ENCODE results near the gene SLC66A2. TPM values are rescaled to one million over a fixed set of nuclear protein-coding genes. Genes with fewer than 3 reads are reported as not detected.

The SLC66A2 gene
- total and polyA plus RNA-seq, 10 of the 15 experiments (the other 5 are each of a cell fraction or from before 2014, with no cell fraction given), result 0.69 to 42.5 (median 14.8) TPM

DNA sequence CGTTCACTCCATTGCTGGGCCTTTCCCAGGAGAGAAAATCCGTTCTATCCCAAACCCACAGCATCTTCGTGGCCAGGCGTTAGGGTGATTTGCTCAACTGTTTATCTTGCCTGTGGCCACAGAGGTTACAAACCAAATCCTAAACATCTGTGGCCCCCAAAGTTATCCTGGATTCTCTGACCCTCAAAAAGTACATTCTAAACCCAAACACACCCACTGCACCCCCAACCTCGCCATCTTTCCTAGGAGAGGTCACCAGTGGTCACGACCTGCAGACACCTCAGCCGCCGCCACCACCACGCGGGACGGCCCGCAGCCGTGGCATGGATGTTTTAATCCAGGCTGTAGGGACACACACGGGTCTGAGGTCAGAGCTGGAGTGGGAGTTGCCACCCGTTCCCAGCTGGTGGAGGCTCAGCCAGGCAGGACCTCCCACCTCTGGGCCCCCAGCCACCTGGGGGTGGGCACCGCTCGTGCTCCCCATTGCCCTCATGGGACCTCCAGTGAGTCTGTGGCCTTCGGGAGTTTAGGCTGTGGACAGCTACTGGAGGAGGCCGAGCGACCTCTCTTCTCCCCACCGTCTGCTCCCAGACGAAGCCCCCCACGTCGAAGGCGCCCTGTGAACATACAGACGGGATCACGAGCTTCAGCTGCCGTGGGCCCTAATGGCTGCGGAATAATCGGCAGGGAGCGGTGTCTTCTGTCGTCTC, 81.7 kb downstream of the SLC66A2 start:
- Histone ChIP-seq H3K4me1 (ENCODE audit: control insufficient read depth, insufficient read depth, low read length) (no peaks in the 10 kb centered on the region), H3K4me3 (no peak overlapping the region), H3K79me2 (ENCODE audit: control insufficient read depth, insufficient read depth, low read length) (no peaks in the 10 kb centered on the region), H4K20me1 (ENCODE audit: control insufficient read depth, insufficient read depth) (no peaks in the 10 kb centered on the region), H3K9ac (ENCODE audit: control insufficient read depth, insufficient read depth, low read length) (no peak overlapping the region), H3K4me2 (ENCODE audit: control insufficient read depth, insufficient read depth) (no peak overlapping the region), H3K9me3 (replicated peaks; ENCODE audit: control insufficient read depth, insufficient read depth, low read length) (no peaks in the 10 kb centered on the region; the same call in 2 of the 3 replicates), H3K27ac (ENCODE audit: control insufficient read depth, insufficient read depth) (no peak overlapping the region), H3K36me3 (ENCODE audit: control insufficient read depth in 2 of 2, insufficient read depth in 2 of 2, low read length in 1 of 2) (no peaks in the 10 kb centered on the region), H3K27me3 (replicated peaks in 1 of 2; ENCODE audit: control insufficient read depth in 2 of 2, insufficient read depth in 2 of 2, low read length in 1 of 2) (no peaks in the 10 kb centered on the region), H2AFZ (ENCODE audit: control insufficient read depth, low read depth, low read length) (no peak overlapping the region)
- FAIRE-seq (no peak), ATAC-seq (no peak), DNase-seq (ENCODE audit: low read depth, low spot score) (no peak)
- ChIA-PET POLR2A (no interaction called here), SMC1A (ENCODE audit: uncharacterized antibody, unreplicated experiment) (no interaction called here), RAD21 (ENCODE audit: unreplicated experiment) (no interaction called here), CTCF (no interaction called here)
- BruUV-seq (replicated peaks), result no TSS peak
- in situ Hi-C loops (cut with MboI) (no loop called here), intact Hi-C loops (cut with micrococcal nuclease; ENCODE audit: unreplicated experiment) (no loop called here)
- 61% methylated on average over 30 of the region's 32 CpGs for WGBS (ENCODE audit: insufficient coverage, insufficient replicate concordance, low lambda C conversion rate, missing lambda C conversion rate)
- TF ChIP-seq BRCA1 (IDR thresholded peaks at IDR 0.05; ENCODE audit: low read depth, low read length) (no peak), RB1 (IDR thresholded peaks at IDR 0.05; ENCODE audit: borderline replicate concordance) (no peak), SMARCA5 (IDR thresholded peaks at IDR 0.05) (no peak), EP300 (IDR thresholded peaks at IDR 0.05; ENCODE audit: borderline replicate concordance in 1 of 2, control insufficient read depth in 1 of 2, low read depth in 2 of 2, low read length in 2 of 2) (no peak)
- TF ChIP-seq, protein P1, sequence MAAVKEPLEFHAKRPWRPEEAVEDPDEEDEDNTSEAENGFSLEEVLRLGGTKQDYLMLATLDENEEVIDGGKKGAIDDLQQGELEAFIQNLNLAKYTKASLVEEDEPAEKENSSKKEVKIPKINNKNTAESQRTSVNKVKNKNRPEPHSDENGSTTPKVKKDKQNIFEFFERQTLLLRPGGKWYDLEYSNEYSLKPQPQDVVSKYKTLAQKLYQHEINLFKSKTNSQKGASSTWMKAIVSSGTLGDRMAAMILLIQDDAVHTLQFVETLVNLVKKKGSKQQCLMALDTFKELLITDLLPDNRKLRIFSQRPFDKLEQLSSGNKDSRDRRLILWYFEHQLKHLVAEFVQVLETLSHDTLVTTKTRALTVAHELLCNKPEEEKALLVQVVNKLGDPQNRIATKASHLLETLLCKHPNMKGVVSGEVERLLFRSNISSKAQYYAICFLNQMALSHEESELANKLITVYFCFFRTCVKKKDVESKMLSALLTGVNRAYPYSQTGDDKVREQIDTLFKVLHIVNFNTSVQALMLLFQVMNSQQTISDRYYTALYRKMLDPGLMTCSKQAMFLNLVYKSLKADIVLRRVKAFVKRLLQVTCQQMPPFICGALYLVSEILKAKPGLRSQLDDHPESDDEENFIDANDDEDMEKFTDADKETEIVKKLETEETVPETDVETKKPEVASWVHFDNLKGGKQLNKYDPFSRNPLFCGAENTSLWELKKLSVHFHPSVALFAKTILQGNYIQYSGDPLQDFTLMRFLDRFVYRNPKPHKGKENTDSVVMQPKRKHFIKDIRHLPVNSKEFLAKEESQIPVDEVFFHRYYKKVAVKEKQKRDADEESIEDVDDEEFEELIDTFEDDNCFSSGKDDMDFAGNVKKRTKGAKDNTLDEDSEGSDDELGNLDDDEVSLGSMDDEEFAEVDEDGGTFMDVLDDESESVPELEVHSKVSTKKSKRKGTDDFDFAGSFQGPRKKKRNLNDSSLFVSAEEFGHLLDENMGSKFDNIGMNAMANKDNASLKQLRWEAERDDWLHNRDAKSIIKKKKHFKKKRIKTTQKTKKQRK (IDR thresholded peaks at IDR 0.05; ENCODE audit: low read depth, low read length), result no peak

Data from GM12878 (cell line).